ENCODE measurements around the gene LIPC. TPM values are rescaled to one million over a fixed set of nuclear protein-coding genes. Genes with fewer than 3 reads are reported as not detected.

LIPC gene
- not detected for total RNA-seq

GRCh38 chr15:58431221-58432149 is at the start of gene LIPC:
Gene LIPC, plus strand, starts transcription at chr15:58431991. Its CDS starts 42 bp downstream, at chr15:58432033.
- Histone ChIP-seq H3K36me3 (no peaks in the 10 kb centered on the region), H3K27ac (no peak within 1 kb of the TSS), H3K4me3 (no peak within 1 kb of the TSS), H3K9me3 (no peaks in the 10 kb centered on the region), H3K4me1 (no peaks in the 10 kb centered on the region), H3K27me3 (no peaks in the 10 kb centered on the region)
- DNase-seq (ENCODE audit: low spot score in 2 of 2): no peak
- TF ChIP-seq, protein P1, sequence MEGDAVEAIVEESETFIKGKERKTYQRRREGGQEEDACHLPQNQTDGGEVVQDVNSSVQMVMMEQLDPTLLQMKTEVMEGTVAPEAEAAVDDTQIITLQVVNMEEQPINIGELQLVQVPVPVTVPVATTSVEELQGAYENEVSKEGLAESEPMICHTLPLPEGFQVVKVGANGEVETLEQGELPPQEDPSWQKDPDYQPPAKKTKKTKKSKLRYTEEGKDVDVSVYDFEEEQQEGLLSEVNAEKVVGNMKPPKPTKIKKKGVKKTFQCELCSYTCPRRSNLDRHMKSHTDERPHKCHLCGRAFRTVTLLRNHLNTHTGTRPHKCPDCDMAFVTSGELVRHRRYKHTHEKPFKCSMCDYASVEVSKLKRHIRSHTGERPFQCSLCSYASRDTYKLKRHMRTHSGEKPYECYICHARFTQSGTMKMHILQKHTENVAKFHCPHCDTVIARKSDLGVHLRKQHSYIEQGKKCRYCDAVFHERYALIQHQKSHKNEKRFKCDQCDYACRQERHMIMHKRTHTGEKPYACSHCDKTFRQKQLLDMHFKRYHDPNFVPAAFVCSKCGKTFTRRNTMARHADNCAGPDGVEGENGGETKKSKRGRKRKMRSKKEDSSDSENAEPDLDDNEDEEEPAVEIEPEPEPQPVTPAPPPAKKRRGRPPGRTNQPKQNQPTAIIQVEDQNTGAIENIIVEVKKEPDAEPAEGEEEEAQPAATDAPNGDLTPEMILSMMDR (IDR thresholded peaks at IDR 0.05): no peak
- intact Hi-C loops (cut with DNase I): no loop called here

DNA sequence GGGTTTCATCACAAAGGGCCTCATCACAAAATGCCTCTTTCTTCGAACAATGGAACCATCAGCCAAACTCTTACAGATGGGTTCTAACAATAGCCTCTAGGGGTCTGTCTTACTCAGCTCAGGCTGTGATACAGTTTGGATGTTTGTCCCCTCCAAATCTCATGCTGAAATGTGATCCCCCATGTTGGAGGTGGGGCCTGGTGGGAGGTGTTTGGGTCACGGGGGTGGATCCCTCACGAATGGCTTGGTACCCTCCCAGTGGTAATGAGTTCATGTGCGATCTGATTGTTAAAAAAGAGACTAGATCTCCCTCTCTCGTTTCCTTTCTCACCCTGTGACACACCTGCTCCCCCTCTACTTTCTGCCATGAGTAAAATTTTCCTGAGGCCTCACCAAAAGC is 47.9 kb upstream of the LIPC start:
- Histone ChIP-seq H3K27ac (no peak overlapping the region), H3K4me3 (no peak overlapping the region), H3K4me1 (no peaks in the 10 kb centered on the region), H3K9me3 (no peaks in the 10 kb centered on the region), H3K27me3 (no peaks in the 10 kb centered on the region), H3K36me3 (no peaks in the 10 kb centered on the region)
- no peak for DNase-seq (ENCODE audit: low spot score in 2 of 2)
- intact Hi-C loops (cut with DNase I): no loop called here
- TF ChIP-seq, protein P1 (IDR thresholded peaks at IDR 0.05): no peak

GRCh38 chr15:58384667-58385066 is 47.1 kb upstream of the LIPC start:
- intact Hi-C loops (cut with DNase I): no loop called here
- no peak for DNase-seq (ENCODE audit: low spot score in 2 of 2)
- Histone ChIP-seq H3K27me3 (no peaks in the 10 kb centered on the region), H3K9me3 (no peaks in the 10 kb centered on the region), H3K36me3 (no peaks in the 10 kb centered on the region), H3K4me3 (no peak overlapping the region), H3K4me1 (no peaks in the 10 kb centered on the region), H3K27ac (no peak overlapping the region)
- TF ChIP-seq, protein P1 (IDR thresholded peaks at IDR 0.05): no peak

DNA sequence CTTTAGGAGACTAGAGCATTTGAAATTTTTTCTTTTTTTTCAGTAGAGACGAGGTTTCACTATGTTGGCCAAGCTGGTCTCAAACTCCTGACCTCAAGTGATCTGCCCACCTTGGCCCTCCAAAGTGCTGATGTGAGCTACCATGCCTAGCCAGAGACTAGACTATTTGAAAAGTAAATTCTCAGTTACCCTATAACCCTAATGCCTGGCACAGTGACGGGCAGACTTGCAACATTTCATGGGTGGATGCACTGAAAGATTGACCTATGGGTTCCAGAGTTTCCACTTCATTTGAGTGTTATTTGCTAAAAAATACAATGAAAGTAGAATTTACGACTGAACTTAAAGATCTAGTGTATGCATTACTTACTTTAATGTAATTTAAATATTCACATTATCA is 45.7 kb upstream of the LIPC start:
- intact Hi-C loops (cut with DNase I): no loop called here
- TF ChIP-seq, protein P1 (IDR thresholded peaks at IDR 0.05): no peak
- Histone ChIP-seq H3K27ac (no peak overlapping the region), H3K27me3 (no peaks in the 10 kb centered on the region), H3K36me3 (no peaks in the 10 kb centered on the region), H3K4me1 (no peaks in the 10 kb centered on the region), H3K4me3 (no peak overlapping the region), H3K9me3 (no peaks in the 10 kb centered on the region)
- DNase-seq (ENCODE audit: low spot score in 2 of 2): no peak

DNA sequence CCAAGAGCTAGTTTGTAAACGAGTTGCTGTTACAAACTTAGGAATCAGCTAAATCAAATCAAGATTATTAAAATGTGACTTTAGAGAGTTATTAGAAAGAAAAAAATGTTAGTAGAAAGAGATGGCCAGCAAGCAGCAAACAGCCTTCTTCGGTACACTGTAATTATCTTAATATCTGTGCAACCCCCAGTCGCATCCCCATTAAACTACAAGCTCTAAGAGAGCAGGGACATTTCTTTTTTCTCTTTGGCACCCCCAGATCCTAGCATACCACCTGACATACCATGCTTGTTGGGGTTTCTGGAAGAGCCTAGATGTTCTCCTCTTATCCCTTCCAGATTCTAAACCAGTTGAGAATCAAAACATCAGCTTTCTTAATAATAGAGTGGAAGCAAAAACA is 45.1 kb upstream of the LIPC start:
- H3K27ac ChIP-seq: no peak overlapping the region
- intact Hi-C loops (cut with DNase I): no loop called here
- no peaks in the 10 kb centered on the region for H3K27me3 ChIP-seq
- H3K4me1 ChIP-seq: no peaks in the 10 kb centered on the region
- no peaks in the 10 kb centered on the region for H3K9me3 ChIP-seq
- no peaks in the 10 kb centered on the region for H3K36me3 ChIP-seq
- TF ChIP-seq, protein P1 (IDR thresholded peaks at IDR 0.05): no peak
- H3K4me3 ChIP-seq: no peak overlapping the region
- no peak for DNase-seq (ENCODE audit: low spot score in 2 of 2)

All from ascending aorta (tissue), 2 donors.